Measurements from ENCODE around the gene TBC1D22A. TPM values are rescaled to one million over a fixed set of nuclear protein-coding genes. Genes with fewer than 3 reads are reported as not detected.

Gene TBC1D22A
- polyA plus RNA-seq, 1 of the 3 experiments (the other 2 are of a cell fraction), result 16.5 TPM

DNA sequence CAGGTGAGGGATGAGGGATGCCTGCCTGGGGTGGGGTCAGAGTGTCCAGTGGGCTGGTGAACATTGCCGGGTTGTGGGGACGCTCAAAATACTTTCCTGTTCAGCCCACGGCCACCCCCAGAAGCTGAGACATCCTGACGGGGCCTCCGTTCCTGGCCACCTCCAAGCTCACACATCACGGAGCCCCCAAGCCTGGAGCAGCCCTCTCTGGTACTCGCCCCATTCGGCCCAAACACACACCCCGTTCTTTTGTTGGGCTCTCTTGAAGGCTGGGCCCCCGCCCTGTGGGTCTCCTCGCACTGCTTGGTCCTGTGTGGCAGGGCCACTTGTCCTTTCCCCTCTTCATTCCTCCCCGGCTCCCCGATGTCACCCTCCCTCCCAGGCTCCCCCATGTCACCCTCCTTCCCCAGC is 442.6 kb downstream of the TBC1D22A start:
- H3K27me3 ChIP-seq (ENCODE audit: insufficient read depth), result no peaks in the 10 kb centered on the region
- no peak overlapping the region for H3K4me3 ChIP-seq (ENCODE audit: low read depth in 2 of 2, low read length in 1 of 2)
- TF ChIP-seq, protein P1, sequence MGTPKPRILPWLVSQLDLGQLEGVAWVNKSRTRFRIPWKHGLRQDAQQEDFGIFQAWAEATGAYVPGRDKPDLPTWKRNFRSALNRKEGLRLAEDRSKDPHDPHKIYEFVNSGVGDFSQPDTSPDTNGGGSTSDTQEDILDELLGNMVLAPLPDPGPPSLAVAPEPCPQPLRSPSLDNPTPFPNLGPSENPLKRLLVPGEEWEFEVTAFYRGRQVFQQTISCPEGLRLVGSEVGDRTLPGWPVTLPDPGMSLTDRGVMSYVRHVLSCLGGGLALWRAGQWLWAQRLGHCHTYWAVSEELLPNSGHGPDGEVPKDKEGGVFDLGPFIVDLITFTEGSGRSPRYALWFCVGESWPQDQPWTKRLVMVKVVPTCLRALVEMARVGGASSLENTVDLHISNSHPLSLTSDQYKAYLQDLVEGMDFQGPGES (IDR thresholded peaks at IDR 0.05; ENCODE audit: low read depth, low read length), result no peak
- TF ChIP-seq SMC3 (IDR thresholded peaks at IDR 0.05; ENCODE audit: low read depth, low read length), result no peak
- TF ChIP-seq, protein P2, sequence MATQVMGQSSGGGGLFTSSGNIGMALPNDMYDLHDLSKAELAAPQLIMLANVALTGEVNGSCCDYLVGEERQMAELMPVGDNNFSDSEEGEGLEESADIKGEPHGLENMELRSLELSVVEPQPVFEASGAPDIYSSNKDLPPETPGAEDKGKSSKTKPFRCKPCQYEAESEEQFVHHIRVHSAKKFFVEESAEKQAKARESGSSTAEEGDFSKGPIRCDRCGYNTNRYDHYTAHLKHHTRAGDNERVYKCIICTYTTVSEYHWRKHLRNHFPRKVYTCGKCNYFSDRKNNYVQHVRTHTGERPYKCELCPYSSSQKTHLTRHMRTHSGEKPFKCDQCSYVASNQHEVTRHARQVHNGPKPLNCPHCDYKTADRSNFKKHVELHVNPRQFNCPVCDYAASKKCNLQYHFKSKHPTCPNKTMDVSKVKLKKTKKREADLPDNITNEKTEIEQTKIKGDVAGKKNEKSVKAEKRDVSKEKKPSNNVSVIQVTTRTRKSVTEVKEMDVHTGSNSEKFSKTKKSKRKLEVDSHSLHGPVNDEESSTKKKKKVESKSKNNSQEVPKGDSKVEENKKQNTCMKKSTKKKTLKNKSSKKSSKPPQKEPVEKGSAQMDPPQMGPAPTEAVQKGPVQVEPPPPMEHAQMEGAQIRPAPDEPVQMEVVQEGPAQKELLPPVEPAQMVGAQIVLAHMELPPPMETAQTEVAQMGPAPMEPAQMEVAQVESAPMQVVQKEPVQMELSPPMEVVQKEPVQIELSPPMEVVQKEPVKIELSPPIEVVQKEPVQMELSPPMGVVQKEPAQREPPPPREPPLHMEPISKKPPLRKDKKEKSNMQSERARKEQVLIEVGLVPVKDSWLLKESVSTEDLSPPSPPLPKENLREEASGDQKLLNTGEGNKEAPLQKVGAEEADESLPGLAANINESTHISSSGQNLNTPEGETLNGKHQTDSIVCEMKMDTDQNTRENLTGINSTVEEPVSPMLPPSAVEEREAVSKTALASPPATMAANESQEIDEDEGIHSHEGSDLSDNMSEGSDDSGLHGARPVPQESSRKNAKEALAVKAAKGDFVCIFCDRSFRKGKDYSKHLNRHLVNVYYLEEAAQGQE (IDR thresholded peaks at IDR 0.05; ENCODE audit: low read depth, low read length), result no peak
- no peak for TF ChIP-seq MEF2A (IDR thresholded peaks at IDR 0.05; ENCODE audit: borderline replicate concordance, low read depth)
- TF ChIP-seq, protein P3, sequence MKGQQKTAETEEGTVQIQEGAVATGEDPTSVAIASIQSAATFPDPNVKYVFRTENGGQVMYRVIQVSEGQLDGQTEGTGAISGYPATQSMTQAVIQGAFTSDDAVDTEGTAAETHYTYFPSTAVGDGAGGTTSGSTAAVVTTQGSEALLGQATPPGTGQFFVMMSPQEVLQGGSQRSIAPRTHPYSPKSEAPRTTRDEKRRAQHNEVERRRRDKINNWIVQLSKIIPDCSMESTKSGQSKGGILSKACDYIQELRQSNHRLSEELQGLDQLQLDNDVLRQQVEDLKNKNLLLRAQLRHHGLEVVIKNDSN (IDR thresholded peaks at IDR 0.05; ENCODE audit: borderline replicate concordance, low read depth), result no peak
- no peak for TF ChIP-seq FOXM1 (IDR thresholded peaks at IDR 0.05; ENCODE audit: low read depth)
- no peak for TF ChIP-seq NRF1 (IDR thresholded peaks at IDR 0.05; ENCODE audit: low read depth, low read length)
- H3K4me1 ChIP-seq (ENCODE audit: control insufficient read depth in 1 of 2, insufficient read depth in 2 of 2, low read depth in 1 of 2, low read length in 1 of 2), result no peaks in the 10 kb centered on the region
- no peak overlapping the region for H2AFZ ChIP-seq (ENCODE audit: low read depth)
- POLR2A ChIA-PET, result no interaction called here
- no peak overlapping the region for H3K9ac ChIP-seq
- no peaks in the 10 kb centered on the region for H3K79me2 ChIP-seq (ENCODE audit: insufficient read depth)
- H3K9me3 ChIP-seq, result no peaks in the 10 kb centered on the region
- H4K20me1 ChIP-seq (ENCODE audit: insufficient read depth), result no peaks in the 10 kb centered on the region
- H3F3A ChIP-seq (replicated peaks; ENCODE audit: insufficient read depth), result no peaks in the 10 kb centered on the region
- H3K4me2 ChIP-seq, result no peak overlapping the region
- H3K27ac ChIP-seq (ENCODE audit: low read depth in 2 of 2, low read length in 1 of 2), result no peak overlapping the region
- CTCF ChIA-PET, result no interaction called here
- no peak for DNase-seq
- H3K9me2 ChIP-seq, result no peaks in the 10 kb centered on the region
- no peaks in the 10 kb centered on the region for H3K36me3 ChIP-seq (replicated peaks in 1 of 2; ENCODE audit: control insufficient read depth in 1 of 2, insufficient read depth in 2 of 2, low read length in 1 of 2)
- WGBS (ENCODE audit: low lambda C conversion rate), result 64% methylated on average over 13 of the region's 13 CpGs

DNA sequence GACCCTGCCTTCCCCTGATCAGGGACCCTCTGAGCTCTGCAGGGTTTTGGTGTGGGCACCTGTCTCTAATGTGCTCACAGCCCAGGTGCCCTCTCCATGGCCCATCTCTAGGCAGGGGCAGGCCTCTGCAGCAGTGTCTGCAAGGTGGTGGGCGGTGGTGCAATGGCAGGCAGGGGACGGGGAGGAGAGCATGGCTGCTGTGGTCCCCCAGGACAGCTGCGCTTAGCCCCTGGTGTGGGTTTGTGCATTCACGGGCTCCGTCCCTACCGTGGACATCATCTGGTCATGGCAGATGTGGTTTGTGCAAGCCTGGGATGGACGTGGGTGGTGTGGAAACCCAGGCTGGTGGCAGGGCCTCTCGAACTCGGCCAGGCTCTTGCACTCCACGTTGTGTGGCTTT is 443.1 kb downstream of the TBC1D22A start:
- Histone ChIP-seq H3K36me3 (replicated peaks in 1 of 2; ENCODE audit: control insufficient read depth in 1 of 2, insufficient read depth in 2 of 2, low read length in 1 of 2) (no peaks in the 10 kb centered on the region), H3K9ac (no peak overlapping the region), H3K9me3 (no peaks in the 10 kb centered on the region), H3K27me3 (ENCODE audit: insufficient read depth) (no peaks in the 10 kb centered on the region), H2AFZ (ENCODE audit: low read depth) (no peak overlapping the region), H3F3A (replicated peaks; ENCODE audit: insufficient read depth) (no peaks in the 10 kb centered on the region), H4K20me1 (ENCODE audit: insufficient read depth) (no peaks in the 10 kb centered on the region), H3K79me2 (ENCODE audit: insufficient read depth) (no peaks in the 10 kb centered on the region), H3K27ac (ENCODE audit: low read depth in 2 of 2, low read length in 1 of 2) (no peak overlapping the region), H3K4me3 (ENCODE audit: low read depth in 2 of 2, low read length in 1 of 2) (no peak overlapping the region), H3K4me2 (no peak overlapping the region), H3K4me1 (ENCODE audit: control insufficient read depth in 1 of 2, insufficient read depth in 2 of 2, low read depth in 1 of 2, low read length in 1 of 2) (no peaks in the 10 kb centered on the region), H3K9me2 (no peaks in the 10 kb centered on the region)
- CTCF ChIA-PET, result no interaction called here
- 90% methylated on average over 2 of the region's 10 CpGs for WGBS (ENCODE audit: low lambda C conversion rate)
- POLR2A ChIA-PET, result no interaction called here
- DNase-seq, result no peak
- TF ChIP-seq FOXJ3 (CRISPR knock-in tag; IDR thresholded peaks at IDR 0.05) (no peak), CHD2 (IDR thresholded peaks at IDR 0.05; ENCODE audit: low read length, partially characterized antibody) (no peak), FOSL2 (IDR thresholded peaks at IDR 0.05; ENCODE audit: borderline replicate concordance, low read depth) (no peak), TEAD4 (IDR thresholded peaks at IDR 0.05; ENCODE audit: borderline replicate concordance, insufficient read depth) (no peak), NFIC (IDR thresholded peaks at IDR 0.05; ENCODE audit: borderline replicate concordance) (no peak), GATA2 (CRISPR knock-in tag; IDR thresholded peaks at IDR 0.05) (no peak)
- TF ChIP-seq, protein P4, sequence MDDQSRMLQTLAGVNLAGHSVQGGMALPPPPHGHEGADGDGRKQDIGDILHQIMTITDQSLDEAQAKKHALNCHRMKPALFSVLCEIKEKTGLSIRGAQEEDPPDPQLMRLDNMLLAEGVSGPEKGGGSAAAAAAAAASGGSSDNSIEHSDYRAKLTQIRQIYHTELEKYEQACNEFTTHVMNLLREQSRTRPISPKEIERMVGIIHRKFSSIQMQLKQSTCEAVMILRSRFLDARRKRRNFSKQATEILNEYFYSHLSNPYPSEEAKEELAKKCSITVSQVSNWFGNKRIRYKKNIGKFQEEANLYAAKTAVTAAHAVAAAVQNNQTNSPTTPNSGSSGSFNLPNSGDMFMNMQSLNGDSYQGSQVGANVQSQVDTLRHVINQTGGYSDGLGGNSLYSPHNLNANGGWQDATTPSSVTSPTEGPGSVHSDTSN (IDR thresholded peaks at IDR 0.05), result no peak
- TF ChIP-seq, protein P5, sequence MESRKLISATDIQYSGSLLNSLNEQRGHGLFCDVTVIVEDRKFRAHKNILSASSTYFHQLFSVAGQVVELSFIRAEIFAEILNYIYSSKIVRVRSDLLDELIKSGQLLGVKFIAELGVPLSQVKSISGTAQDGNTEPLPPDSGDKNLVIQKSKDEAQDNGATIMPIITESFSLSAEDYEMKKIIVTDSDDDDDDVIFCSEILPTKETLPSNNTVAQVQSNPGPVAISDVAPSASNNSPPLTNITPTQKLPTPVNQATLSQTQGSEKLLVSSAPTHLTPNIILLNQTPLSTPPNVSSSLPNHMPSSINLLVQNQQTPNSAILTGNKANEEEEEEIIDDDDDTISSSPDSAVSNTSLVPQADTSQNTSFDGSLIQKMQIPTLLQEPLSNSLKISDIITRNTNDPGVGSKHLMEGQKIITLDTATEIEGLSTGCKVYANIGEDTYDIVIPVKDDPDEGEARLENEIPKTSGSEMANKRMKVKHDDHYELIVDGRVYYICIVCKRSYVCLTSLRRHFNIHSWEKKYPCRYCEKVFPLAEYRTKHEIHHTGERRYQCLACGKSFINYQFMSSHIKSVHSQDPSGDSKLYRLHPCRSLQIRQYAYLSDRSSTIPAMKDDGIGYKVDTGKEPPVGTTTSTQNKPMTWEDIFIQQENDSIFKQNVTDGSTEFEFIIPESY (IDR thresholded peaks at IDR 0.05; ENCODE audit: borderline replicate concordance, low read depth), result no peak
- TF ChIP-seq, protein P3 (IDR thresholded peaks at IDR 0.05; ENCODE audit: borderline replicate concordance, low read depth), result no peak
- TF ChIP-seq, protein P6, sequence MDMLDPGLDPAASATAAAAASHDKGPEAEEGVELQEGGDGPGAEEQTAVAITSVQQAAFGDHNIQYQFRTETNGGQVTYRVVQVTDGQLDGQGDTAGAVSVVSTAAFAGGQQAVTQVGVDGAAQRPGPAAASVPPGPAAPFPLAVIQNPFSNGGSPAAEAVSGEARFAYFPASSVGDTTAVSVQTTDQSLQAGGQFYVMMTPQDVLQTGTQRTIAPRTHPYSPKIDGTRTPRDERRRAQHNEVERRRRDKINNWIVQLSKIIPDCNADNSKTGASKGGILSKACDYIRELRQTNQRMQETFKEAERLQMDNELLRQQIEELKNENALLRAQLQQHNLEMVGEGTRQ (IDR thresholded peaks at IDR 0.05; ENCODE audit: borderline replicate concordance, low read depth, low read length), result no peak
